ENCODE measurements around the gene CD68. TPM values are rescaled to one million over a fixed set of nuclear protein-coding genes. Genes with fewer than 3 reads are reported as not detected.

The CD68 gene
- total RNA-seq, 2 donors from 2014 or later = 37.7 to 56.6 TPM

DNA sequence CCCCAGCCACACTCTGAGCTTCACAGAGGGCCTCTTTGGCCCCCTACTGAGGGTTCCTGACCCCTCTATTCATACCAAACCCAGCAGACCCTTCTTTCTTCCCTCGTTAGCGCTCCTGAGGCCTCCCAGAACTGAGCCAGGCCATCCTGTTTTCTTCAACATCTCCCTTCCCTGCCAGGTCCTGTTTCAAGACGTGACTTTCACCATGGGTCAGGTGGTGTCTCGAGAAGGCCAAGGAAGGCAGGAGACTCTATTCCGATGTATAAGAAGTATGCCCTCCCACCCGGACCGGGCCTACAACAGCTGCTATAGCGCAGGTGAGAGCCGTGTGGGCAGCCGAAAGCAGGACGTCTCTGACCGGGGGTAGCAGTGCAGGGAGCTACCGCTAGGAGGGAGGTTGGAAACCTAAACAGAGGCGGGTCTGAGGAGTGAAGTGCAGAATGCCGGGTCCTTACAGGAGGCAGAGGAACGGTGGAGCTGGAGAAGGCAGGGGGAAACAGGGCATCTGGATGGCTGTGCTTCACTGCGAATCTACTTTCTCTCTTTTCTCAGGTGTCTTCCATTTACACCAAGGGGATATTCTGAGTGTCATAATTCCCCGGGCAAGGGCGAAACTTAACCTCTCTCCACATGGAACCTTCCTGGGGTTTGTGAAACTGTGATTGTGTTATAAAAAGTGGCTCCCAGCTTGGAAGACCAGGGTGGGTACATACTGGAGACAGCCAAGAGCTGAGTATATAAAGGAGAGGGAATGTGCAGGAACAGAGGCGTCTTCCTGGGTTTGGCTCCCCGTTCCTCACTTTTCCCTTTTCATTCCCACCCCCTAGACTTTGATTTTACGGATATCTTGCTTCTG is 19.0 kb upstream of the CD68 start:
- DNase-seq = peak; percentile 87
- Histone ChIP-seq H3K9ac (ENCODE audit: low read depth in 2 of 2, low read length in 2 of 2) (peak overlapping the region; percentile 70 to 100), H3K9me3 (no peaks in the 10 kb centered on the region), H3K4me1 (peaks cover 25% of the 10 kb centered on the region), H3K27ac (peak overlapping the region; percentile 95), H3K4me3 (peak overlapping the region; percentile 43), H3K36me3 (no peaks in the 10 kb centered on the region), H3K27me3 (no peaks in the 10 kb centered on the region)
- intact Hi-C loops (cut with DNase I) = loop anchor here (2.0 to 10.0 kb wide), 2 partner anchors 46 to 206 kb away; partner anchors contain the start of genes KCTD11 and TMEM95
- TF ChIP-seq, protein P1, sequence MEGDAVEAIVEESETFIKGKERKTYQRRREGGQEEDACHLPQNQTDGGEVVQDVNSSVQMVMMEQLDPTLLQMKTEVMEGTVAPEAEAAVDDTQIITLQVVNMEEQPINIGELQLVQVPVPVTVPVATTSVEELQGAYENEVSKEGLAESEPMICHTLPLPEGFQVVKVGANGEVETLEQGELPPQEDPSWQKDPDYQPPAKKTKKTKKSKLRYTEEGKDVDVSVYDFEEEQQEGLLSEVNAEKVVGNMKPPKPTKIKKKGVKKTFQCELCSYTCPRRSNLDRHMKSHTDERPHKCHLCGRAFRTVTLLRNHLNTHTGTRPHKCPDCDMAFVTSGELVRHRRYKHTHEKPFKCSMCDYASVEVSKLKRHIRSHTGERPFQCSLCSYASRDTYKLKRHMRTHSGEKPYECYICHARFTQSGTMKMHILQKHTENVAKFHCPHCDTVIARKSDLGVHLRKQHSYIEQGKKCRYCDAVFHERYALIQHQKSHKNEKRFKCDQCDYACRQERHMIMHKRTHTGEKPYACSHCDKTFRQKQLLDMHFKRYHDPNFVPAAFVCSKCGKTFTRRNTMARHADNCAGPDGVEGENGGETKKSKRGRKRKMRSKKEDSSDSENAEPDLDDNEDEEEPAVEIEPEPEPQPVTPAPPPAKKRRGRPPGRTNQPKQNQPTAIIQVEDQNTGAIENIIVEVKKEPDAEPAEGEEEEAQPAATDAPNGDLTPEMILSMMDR (IDR thresholded peaks at IDR 0.05) = peak; percentile 47

GRCh38 chr17:7561028-7561575 is 18.3 kb upstream of the CD68 start:
- Histone ChIP-seq H3K27ac (peak overlapping the region; percentile 95), H3K4me1 (peaks cover 25% of the 10 kb centered on the region), H3K9me3 (no peaks in the 10 kb centered on the region), H3K9ac (ENCODE audit: low read depth in 2 of 2, low read length in 2 of 2) (peak overlapping the region; percentile 70 to 100), H3K36me3 (no peaks in the 10 kb centered on the region), H3K4me3 (peak overlapping the region; percentile 95), H3K27me3 (no peaks in the 10 kb centered on the region)
- TF ChIP-seq, protein P1 (IDR thresholded peaks at IDR 0.05) = peak; percentile 79
- peak; percentile 97 for DNase-seq
- intact Hi-C loops (cut with DNase I) = loop anchor here (2.0 to 10.0 kb wide), 2 partner anchors 46 to 206 kb away; partner anchors contain the start of genes KCTD11 and TMEM95

DNA sequence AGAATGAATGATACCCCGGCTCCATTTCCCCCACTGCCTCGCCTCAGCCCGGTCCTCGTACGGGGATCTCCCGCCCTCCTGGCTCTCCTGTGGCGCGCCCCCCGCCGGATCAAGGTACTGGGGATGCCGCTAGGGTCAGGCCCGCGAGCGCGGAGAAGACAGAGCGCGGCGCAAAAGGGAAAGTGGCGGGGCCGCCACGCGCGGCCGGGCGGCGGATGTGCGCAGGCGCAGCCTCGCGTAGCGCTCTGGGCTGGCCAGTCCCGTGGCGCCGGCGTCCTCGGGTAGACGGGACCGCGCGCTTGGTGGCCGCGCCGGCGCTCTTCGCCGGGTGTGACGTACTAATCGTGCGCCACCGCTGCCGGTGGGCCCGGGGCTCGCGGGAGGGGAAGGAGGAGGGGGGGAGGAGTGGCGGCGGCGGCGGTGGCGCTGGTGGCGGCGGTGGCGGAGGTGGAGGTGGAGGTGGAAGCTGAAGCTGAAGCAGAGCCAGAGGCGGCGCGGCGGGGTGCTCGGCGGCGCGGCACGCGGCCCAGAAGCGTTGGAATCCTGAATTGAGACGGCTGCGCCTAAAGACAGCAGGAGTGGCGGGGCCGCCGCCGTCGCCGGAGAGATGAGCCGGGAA is 17.7 kb upstream of the CD68 start, which contains the start of gene SENP3:
Gene SENP3 (plus strand): TSS at position 331 of the 619 bp plus-strand sequence. CDS start 1,158 bp downstream, outside the sequence.
- TF ChIP-seq, protein P1 (IDR thresholded peaks at IDR 0.05) = no peak
- peak; percentile 88 for DNase-seq
- Histone ChIP-seq H3K9ac (ENCODE audit: low read depth in 2 of 2, low read length in 2 of 2) (peak within 1 kb of the TSS; percentile 84 to 100), H3K27ac (peak within 1 kb of the TSS; percentile 95), H3K27me3 (no peaks in the 10 kb centered on the region), H3K9me3 (no peaks in the 10 kb centered on the region), H3K36me3 (no peaks in the 10 kb centered on the region), H3K4me1 (peaks cover 25% of the 10 kb centered on the region), H3K4me3 (peak within 1 kb of the TSS; percentile 95)
- intact Hi-C loops (cut with DNase I) = loop anchor here (2.0 to 10.0 kb wide), 2 partner anchors 47 to 207 kb away; partner anchors contain the start of genes KCTD11 and TMEM95

DNA sequence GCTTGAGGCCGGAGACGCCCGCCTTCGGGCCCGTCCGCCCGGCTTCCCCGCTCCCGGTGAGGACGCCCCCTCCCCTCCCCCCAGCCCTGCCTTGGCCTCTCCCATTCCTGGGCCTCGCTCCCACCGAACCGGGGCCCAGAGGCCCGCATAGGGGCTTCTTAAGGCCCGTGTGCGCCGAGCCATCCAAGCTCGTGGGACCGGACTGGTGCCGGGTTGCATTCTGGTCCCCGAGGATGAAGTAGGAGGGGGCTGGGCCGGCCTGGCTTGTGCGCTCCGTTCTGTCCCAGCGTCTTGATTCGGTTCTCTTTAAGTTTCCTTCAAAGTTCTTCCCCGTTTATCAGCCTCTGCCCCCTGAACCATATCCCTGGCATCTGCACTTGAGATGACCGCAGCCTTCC is 17.2 kb upstream of the CD68 start:
- Histone ChIP-seq H3K27ac (peak overlapping the region; percentile 95), H3K4me1 (peaks cover 25% of the 10 kb centered on the region), H3K27me3 (no peaks in the 10 kb centered on the region), H3K36me3 (no peaks in the 10 kb centered on the region), H3K9me3 (no peaks in the 10 kb centered on the region), H3K9ac (ENCODE audit: low read depth in 2 of 2, low read length in 2 of 2) (peak overlapping the region; percentile 84 to 93), H3K4me3 (peak overlapping the region; percentile 95)
- intact Hi-C loops (cut with DNase I) = loop anchor here (10.0 kb wide), 1 partner anchor 207 kb away; the partner anchor contains the start of genes KCTD11 and TMEM95
- TF ChIP-seq, protein P1 (IDR thresholded peaks at IDR 0.05) = no peak
- DNase-seq = no peak
